HG02798 (cell line): Measurements from ENCODE around the gene WWOX.

Experiments
- ATAC-seq: cut with Tn5 transposase; IDR thresholded peaks from one replicate; pipeline ENCODE4 v1.9.1; 2021; ENCODE audit warnings: mild to moderate bottlenecking; ENCODE audit not compliant: unreplicated experiment, poor library complexity

The WWOX gene

GRCh38 chr16:78290395-78290794 is 190.9 kb downstream of the WWOX start:
- ATAC-seq: no peak

- no peak for ATAC-seq
These were observed 191.6 kb downstream of the WWOX start for GRCh38 chr16:78290872-78291591.

- ATAC-seq: no peak
These were observed 192.2 kb downstream of the WWOX start for GRCh38 chr16:78291604-78292003.

GRCh38 chr16:78292086-78292843 is 192.8 kb downstream of the WWOX start:
- ATAC-seq: no peak

- ATAC-seq: no peak
These were observed 193.5 kb downstream of the WWOX start for GRCh38 chr16:78292844-78293380.

GRCh38 chr16:78294538-78295225 is 195.2 kb downstream of the WWOX start:
- ATAC-seq: no peak

- no peak for ATAC-seq
These were observed 197.7 kb downstream of the WWOX start for GRCh38 chr16:78297066-78297666.

GRCh38 chr16:78298986-78299385 is 199.5 kb downstream of the WWOX start:
- no peak for ATAC-seq

- ATAC-seq: no peak
These were observed 201.0 kb downstream of the WWOX start for GRCh38 chr16:78300469-78300868.

- ATAC-seq: no peak
These were observed 204.5 kb downstream of the WWOX start for GRCh38 chr16:78303946-78304345.

- ATAC-seq: no peak
These were observed 206.9 kb downstream of the WWOX start for GRCh38 chr16:78306361-78306760.

- ATAC-seq: no peak
These were observed 208.5 kb downstream of the WWOX start for GRCh38 chr16:78307824-78308528.

GRCh38 chr16:78309763-78310162 is 210.3 kb downstream of the WWOX start:
- no peak for ATAC-seq

GRCh38 chr16:78310196-78310595 is 210.7 kb downstream of the WWOX start:
- ATAC-seq: no peak

GRCh38 chr16:78310990-78311561 is 211.6 kb downstream of the WWOX start:
- no peak for ATAC-seq

- no peak for ATAC-seq
These were observed 212.4 kb downstream of the WWOX start for GRCh38 chr16:78311831-78312230.

GRCh38 chr16:78317564-78318240 is 218.2 kb downstream of the WWOX start:
- ATAC-seq: no peak

GRCh38 chr16:78321620-78322360 is 222.3 kb downstream of the WWOX start:
- ATAC-seq: no peak
